ENCODE measurements around the gene PTPRM. TPM values are rescaled to one million over a fixed set of nuclear protein-coding genes. Genes with fewer than 3 reads are reported as not detected.

Gene PTPRM
- polyA plus RNA-seq, 1 donor (not counting 4 experiments of a cell fraction or from before 2014, with no cell fraction given): 54.5 TPM

DNA sequence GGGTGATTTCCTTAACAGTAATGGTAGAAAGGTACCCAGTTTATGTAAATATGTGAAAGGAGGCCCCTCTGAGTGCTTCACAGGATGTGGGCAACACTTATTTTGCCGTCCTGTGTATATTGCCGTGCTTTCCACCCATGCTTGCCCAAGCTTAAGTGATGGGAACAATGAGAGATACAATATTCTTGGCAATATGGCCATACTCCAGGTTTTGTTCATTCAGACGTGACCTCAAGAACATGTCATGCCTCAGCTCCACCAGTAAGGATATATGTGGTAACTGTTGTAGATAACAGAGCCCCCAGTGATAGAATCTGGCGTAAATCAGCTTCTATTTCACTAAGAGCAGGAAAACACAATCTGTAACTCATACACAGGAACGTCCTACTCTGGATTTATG, 318.7 kb downstream of the PTPRM start:
- Histone ChIP-seq H2AFZ (ENCODE audit: control insufficient read depth, low read length) (no peak overlapping the region), H3K9ac (ENCODE audit: control insufficient read depth, extremely low read depth, insufficient read depth, low read length) (no peak overlapping the region), H4K20me1 (ENCODE audit: control insufficient read depth, extremely low read depth, insufficient read depth, low read length) (no peaks in the 10 kb centered on the region), H3K36me3 (ENCODE audit: control insufficient read depth in 2 of 2, extremely low read depth in 1 of 2, insufficient read depth in 2 of 2, low read length in 2 of 2) (no peaks in the 10 kb centered on the region), H3K4me1 (ENCODE audit: control insufficient read depth, extremely low read depth, insufficient read depth, low read length) (no peaks in the 10 kb centered on the region), H3K27ac (ENCODE audit: control insufficient read depth, insufficient read depth, low read length) (no peak overlapping the region), H3K9me3 (ENCODE audit: control insufficient read depth, low read depth, low read length) (no peaks in the 10 kb centered on the region), H3K4me2 (ENCODE audit: control insufficient read depth, extremely low read depth, insufficient read depth, low read depth, low read length) (no peak overlapping the region), H3K4me3 (ENCODE audit: control insufficient read depth in 2 of 3, extremely low read depth in 1 of 3, insufficient read depth in 2 of 3, low read depth in 1 of 3, low read length in 3 of 3) (no peak overlapping the region), H3K79me2 (ENCODE audit: control insufficient read depth, insufficient read depth, low read length) (no peaks in the 10 kb centered on the region), H3K27me3 (ENCODE audit: control insufficient read depth, extremely low read depth, insufficient read depth, low read length) (no peaks in the 10 kb centered on the region), H3K9me1 (ENCODE audit: control insufficient read depth, extremely low read depth, insufficient read depth, low read length) (no peaks in the 10 kb centered on the region)
- FAIRE-seq (no peak), DNase-seq (ENCODE audit: low read depth, low spot score) (no peak)
- dilution Hi-C loops (cut with MboI; ENCODE audit: extremely low pct_ligation_motif_present, low sequenced_read_pairs): no loop called here
- TF ChIP-seq, protein P1, sequence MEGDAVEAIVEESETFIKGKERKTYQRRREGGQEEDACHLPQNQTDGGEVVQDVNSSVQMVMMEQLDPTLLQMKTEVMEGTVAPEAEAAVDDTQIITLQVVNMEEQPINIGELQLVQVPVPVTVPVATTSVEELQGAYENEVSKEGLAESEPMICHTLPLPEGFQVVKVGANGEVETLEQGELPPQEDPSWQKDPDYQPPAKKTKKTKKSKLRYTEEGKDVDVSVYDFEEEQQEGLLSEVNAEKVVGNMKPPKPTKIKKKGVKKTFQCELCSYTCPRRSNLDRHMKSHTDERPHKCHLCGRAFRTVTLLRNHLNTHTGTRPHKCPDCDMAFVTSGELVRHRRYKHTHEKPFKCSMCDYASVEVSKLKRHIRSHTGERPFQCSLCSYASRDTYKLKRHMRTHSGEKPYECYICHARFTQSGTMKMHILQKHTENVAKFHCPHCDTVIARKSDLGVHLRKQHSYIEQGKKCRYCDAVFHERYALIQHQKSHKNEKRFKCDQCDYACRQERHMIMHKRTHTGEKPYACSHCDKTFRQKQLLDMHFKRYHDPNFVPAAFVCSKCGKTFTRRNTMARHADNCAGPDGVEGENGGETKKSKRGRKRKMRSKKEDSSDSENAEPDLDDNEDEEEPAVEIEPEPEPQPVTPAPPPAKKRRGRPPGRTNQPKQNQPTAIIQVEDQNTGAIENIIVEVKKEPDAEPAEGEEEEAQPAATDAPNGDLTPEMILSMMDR (optimal IDR thresholded peaks at IDR 0.05 in 1 of 3, IDR thresholded peaks at IDR 0.05 in 1 of 3, conservative IDR thresholded peaks at IDR 0.05 in 1 of 3; ENCODE audit: extremely low read depth in 1 of 3, insufficient read depth in 2 of 3, low read length in 3 of 3): no peak
- TF ChIP-seq EZH2 (IDR thresholded peaks at IDR 0.05; ENCODE audit: low read length): no peak

DNA sequence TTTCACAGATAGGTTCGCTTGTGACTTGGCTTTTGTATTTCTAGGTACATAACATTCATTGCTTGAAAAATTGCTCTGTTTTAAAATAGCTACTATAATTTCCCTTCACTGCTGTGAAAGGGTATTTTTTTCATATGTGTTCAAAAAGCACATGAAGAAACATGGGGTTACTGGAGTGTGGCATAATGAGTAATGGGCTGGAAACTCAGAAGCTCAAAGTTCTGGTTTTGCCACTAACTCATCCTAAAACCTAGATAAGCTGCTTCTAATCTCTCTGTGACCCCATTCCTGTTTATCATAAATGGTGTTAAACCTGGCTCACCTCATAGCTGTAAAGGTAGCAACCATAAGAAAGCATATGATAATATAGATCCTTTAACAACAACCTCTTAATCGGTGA, 319.3 kb downstream of the PTPRM start:
- no peak overlapping the region for H2AFZ ChIP-seq (ENCODE audit: control insufficient read depth, low read length)
- H3K27me3 ChIP-seq (ENCODE audit: control insufficient read depth, extremely low read depth, insufficient read depth, low read length): no peaks in the 10 kb centered on the region
- no peak overlapping the region for H3K9ac ChIP-seq (ENCODE audit: control insufficient read depth, extremely low read depth, insufficient read depth, low read length)
- TF ChIP-seq, protein P1 (optimal IDR thresholded peaks at IDR 0.05 in 1 of 3, IDR thresholded peaks at IDR 0.05 in 1 of 3, conservative IDR thresholded peaks at IDR 0.05 in 1 of 3; ENCODE audit: extremely low read depth in 1 of 3, insufficient read depth in 2 of 3, low read length in 3 of 3): no peak
- TF ChIP-seq EZH2 (IDR thresholded peaks at IDR 0.05; ENCODE audit: low read length): no peak
- no peak overlapping the region for H3K27ac ChIP-seq (ENCODE audit: control insufficient read depth, insufficient read depth, low read length)
- no peaks in the 10 kb centered on the region for H3K4me1 ChIP-seq (ENCODE audit: control insufficient read depth, extremely low read depth, insufficient read depth, low read length)
- H3K79me2 ChIP-seq (ENCODE audit: control insufficient read depth, insufficient read depth, low read length): no peaks in the 10 kb centered on the region
- H3K9me3 ChIP-seq (ENCODE audit: control insufficient read depth, low read depth, low read length): no peaks in the 10 kb centered on the region
- DNase-seq (ENCODE audit: low read depth, low spot score): no peak
- no peaks in the 10 kb centered on the region for H3K9me1 ChIP-seq (ENCODE audit: control insufficient read depth, extremely low read depth, insufficient read depth, low read length)
- FAIRE-seq: no peak
- no peaks in the 10 kb centered on the region for H4K20me1 ChIP-seq (ENCODE audit: control insufficient read depth, extremely low read depth, insufficient read depth, low read length)
- H3K36me3 ChIP-seq (ENCODE audit: control insufficient read depth in 2 of 2, extremely low read depth in 1 of 2, insufficient read depth in 2 of 2, low read length in 2 of 2): no peaks in the 10 kb centered on the region
- dilution Hi-C loops (cut with MboI; ENCODE audit: extremely low pct_ligation_motif_present, low sequenced_read_pairs): no loop called here
- H3K4me3 ChIP-seq (ENCODE audit: control insufficient read depth in 2 of 3, extremely low read depth in 1 of 3, insufficient read depth in 2 of 3, low read depth in 1 of 3, low read length in 3 of 3): no peak overlapping the region
- H3K4me2 ChIP-seq (ENCODE audit: control insufficient read depth, extremely low read depth, insufficient read depth, low read depth, low read length): no peak overlapping the region
